RWPE2 (cell line): ENCODE measurements around the gene GPR3.

Experiments
- ATAC-seq: fragments of 200-7000 bp; cut with Tn5 transposase; 3 replicates; pipeline ENCODE4 v1.9.1; 2021; ENCODE audit warnings: low read depth
- DNase-seq: peaks from one replicate; pipeline ENCODE4 v3.0.0-alpha.2; 2020; ENCODE audit warnings: low spot score
- H3K27ac ChIP-seq: fragments of 450-650 bp; 2 replicates; pipeline ENCODE4 v1.5.1; 2017; ENCODE audit warnings: mild to moderate bottlenecking; ENCODE audit not compliant: poor library complexity, severe bottlenecking
- H3K27me3 ChIP-seq: fragments of 250-450 bp; sonication (Bioruptor Pico); 2 replicates; pipeline ENCODE4 v1.5.1; 2021; ENCODE audit warnings: mild to moderate bottlenecking, moderate library complexity; ENCODE audit not compliant: insufficient read depth, poor library complexity, severe bottlenecking
- H3K36me3 ChIP-seq: fragments of 250-450 bp; sonication (Bioruptor Pico); 2 replicates; pipeline ENCODE4 v1.5.1; 2020; ENCODE audit warnings: low read depth, mild to moderate bottlenecking, moderate library complexity
- H3K4me1 ChIP-seq: fragments of 250-450 bp; sonication (Bioruptor Pico); 2 replicates; pipeline ENCODE4 v1.5.1; 2021; ENCODE audit warnings: mild to moderate bottlenecking, moderate library complexity; ENCODE audit not compliant: insufficient read depth, poor library complexity, severe bottlenecking
- H3K4me3 ChIP-seq: fragments of 250-450 bp; sonication (Bioruptor Pico); 2 replicates; pipeline ENCODE4 v1.5.1; 2021; ENCODE audit warnings: mild to moderate bottlenecking, moderate library complexity; ENCODE audit not compliant: severe bottlenecking
- H3K9me3 ChIP-seq: fragments of 250-450 bp; sonication (Bioruptor Pico); 2 replicates; pipeline ENCODE4 v1.5.1; 2021; ENCODE audit warnings: mild to moderate bottlenecking, moderate library complexity; ENCODE audit not compliant: severe bottlenecking
- CTCF ChIP-seq: fragments of 450-650 bp; IDR thresholded peaks from one replicate; pipeline ENCODE4 v1.5.1; 2017; ENCODE audit warnings: mild to moderate bottlenecking, moderate library complexity; ENCODE audit not compliant: poor library complexity, severe bottlenecking

Gene GPR3

GRCh38 chr1:27358928-27359313 is 33.5 kb upstream of the GPR3 start:
- no peak for ATAC-seq
- Histone ChIP-seq H3K36me3 (peaks cover 58% of the 10 kb centered on the region), H3K4me1 (no peaks in the 10 kb centered on the region), H3K27ac (no peak overlapping the region), H3K9me3 (no peaks in the 10 kb centered on the region), H3K27me3 (no peaks in the 10 kb centered on the region), H3K4me3 (no peak overlapping the region)
- no peak for TF ChIP-seq CTCF
- DNase-seq = no peak

DNA sequence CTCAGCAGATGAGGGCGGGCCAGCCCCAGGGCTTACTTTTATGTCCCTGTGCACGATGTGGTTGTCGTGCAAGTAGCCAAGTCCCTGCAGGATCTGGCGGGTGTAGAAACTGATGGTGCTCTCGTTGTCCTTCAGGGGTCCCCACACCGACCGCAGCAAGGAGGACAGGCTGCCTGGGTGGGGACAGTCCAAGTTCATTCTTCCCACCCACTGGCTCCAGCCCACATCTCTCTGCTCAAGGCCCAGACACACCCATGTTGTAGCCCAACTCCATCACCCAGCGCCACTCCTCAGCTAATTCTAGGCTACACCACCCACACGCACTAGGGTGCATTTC is 32.6 kb upstream of the GPR3 start:
- Histone ChIP-seq H3K27me3 (no peaks in the 10 kb centered on the region), H3K9me3 (no peaks in the 10 kb centered on the region), H3K4me3 (no peak overlapping the region), H3K27ac (no peak overlapping the region), H3K4me1 (no peaks in the 10 kb centered on the region), H3K36me3 (peaks cover 62% of the 10 kb centered on the region)
- no peak for TF ChIP-seq CTCF
- ATAC-seq (no peak), DNase-seq (no peak)

DNA sequence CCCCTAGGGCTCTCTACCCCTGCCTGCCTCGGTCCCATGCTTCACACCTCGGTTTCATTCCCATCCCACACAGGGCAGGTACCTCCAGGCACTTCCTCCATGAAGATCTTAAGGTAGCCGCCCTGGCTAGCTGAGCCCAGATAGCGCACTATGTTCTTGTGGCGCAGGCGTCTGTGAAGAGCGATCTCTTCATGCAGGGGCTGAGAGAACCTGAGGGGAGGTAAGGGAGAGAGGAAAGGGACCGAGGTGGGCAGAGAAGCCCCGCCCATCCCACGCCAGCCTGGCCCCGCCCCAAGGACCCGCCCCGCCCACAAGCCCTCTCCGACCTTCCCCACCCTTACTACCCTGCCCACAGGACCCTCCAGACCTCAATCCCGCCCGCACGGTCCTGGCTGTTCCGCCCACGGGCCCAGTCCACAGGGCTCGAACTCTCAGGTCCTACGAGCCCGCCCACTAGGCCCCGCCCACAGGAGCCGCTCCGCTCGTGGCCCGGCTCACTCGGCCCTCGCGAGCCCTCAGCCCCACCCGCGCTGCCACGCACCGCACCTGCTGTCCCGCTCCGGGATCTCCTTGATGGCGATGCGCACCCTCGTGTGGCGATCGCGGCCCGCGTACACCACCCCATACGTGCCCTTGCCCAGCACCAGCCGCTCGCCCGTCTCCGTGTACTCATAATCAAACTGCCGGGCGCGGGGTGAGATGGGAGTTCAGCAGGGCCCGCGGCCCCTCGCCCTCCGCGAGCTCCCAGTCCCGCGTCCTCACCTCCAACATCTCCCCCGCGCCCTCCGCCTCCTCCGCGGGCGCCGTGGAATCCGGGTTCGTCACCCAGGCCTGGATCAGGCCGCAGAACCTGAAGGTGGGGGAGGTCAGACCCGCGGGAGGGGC is 32.0 kb upstream of the GPR3 start:
- no peaks in the 10 kb centered on the region for H3K4me1 ChIP-seq
- TF ChIP-seq CTCF = no peak
- ATAC-seq (no peak), DNase-seq (no peak)
- H3K36me3 ChIP-seq = peaks cover 57% of the 10 kb centered on the region
- no peaks in the 10 kb centered on the region for H3K9me3 ChIP-seq
- no peak overlapping the region for H3K27ac ChIP-seq
- H3K27me3 ChIP-seq = no peaks in the 10 kb centered on the region
- H3K4me3 ChIP-seq = no peak overlapping the region

GRCh38 chr1:27361044-27361402 is 31.4 kb upstream of the GPR3 start:
- no peak for ATAC-seq
- Histone ChIP-seq H3K4me1 (no peaks in the 10 kb centered on the region), H3K4me3 (no peak overlapping the region)

More at GRCh38 chr1:27361044-27361402, 31.4 kb upstream of the GPR3 start:
- Histone ChIP-seq H3K36me3 (peaks cover 50% of the 10 kb centered on the region), H3K9me3 (no peaks in the 10 kb centered on the region), H3K27me3 (no peaks in the 10 kb centered on the region), H3K27ac (no peak overlapping the region)
- TF ChIP-seq CTCF = no peak
- DNase-seq = no peak
